Heart left ventricle (tissue), 16 donors: ENCODE data around the gene MTUS2. TPM values are rescaled to one million over a fixed set of nuclear protein-coding genes. Genes with fewer than 3 reads are reported as not detected.

Experiments used
- ATAC-seq, 4 donors: fragments of 200-7000 bp; cut with Tn5 transposase; one replicate each; pipeline ENCODE4 v1.9.1; 2020 to 2022; ENCODE audit warnings: moderate library complexity in 4 of 4, mild to moderate bottlenecking in 3 of 4, moderate number of reproducible peaks in 1 of 4
- DNase-seq, 5 donors: peaks; one replicate each; pipeline ENCODE4 v3.0.0-alpha.2; 2020
- H3K27ac ChIP-seq, 12 donors: fragments of 200-600 bp; sonication (generic) in 4 of 12; one replicate each; pipeline versions ENCODE4 v1.5.0 to v1.8.0; 2016 to 2022; ENCODE audit warnings: mild to moderate bottlenecking in 2 of 12
- H3K27me3 ChIP-seq, 9 donors: fragments of 200-600 bp; sonication (generic) in 2 of 9; one replicate each; pipeline versions ENCODE4 v1.5.1 to v1.8.0; 2016 to 2022; ENCODE audit warnings: mild to moderate bottlenecking in 3 of 9
- H3K36me3 ChIP-seq, 9 donors: fragments of 200-600 bp; sonication (generic) in 2 of 9; one replicate each; pipeline versions ENCODE4 v1.5.0 to v1.8.0; 2018 to 2022; ENCODE audit warnings: mild to moderate bottlenecking in 2 of 9
- H3K4me1 ChIP-seq, 12 donors: fragments of 200-600 bp; sonication (generic) in 4 of 12; one replicate each; pipeline versions ENCODE4 v1.5.0 to v1.8.0; 2016 to 2022; ENCODE audit warnings: mild to moderate bottlenecking in 3 of 12
- H3K4me3 ChIP-seq, 12 donors: fragments of 200-600 bp; sonication (generic) in 4 of 12; one replicate each; pipeline versions ENCODE4 v1.5.0 to v1.8.0; 2017 to 2022; ENCODE audit warnings: mild to moderate bottlenecking in 9 of 12, moderate library complexity in 4 of 12
- H3K9me3 ChIP-seq, 12 donors: fragments of 200-600 bp; sonication (generic) in 4 of 12; one replicate each; pipeline versions ENCODE4 v1.5.0 to v1.8.0; 2016 to 2022; ENCODE audit warnings: mild to moderate bottlenecking in 1 of 12
- CTCF ChIP-seq, 12 donors: fragments of 200-600 bp; sonication (generic) in 4 of 12; IDR thresholded peaks; one replicate each; pipeline versions ENCODE4 v1.5.0 to v1.8.0; 2018 to 2022; ENCODE audit warnings: antibody characterized with exemption in 12 of 12, mild to moderate bottlenecking in 5 of 12
- POLR2A ChIP-seq, 2 donors: fragments of 450-650 bp; IDR thresholded peaks; one replicate each; pipeline ENCODE4 v1.6.1; 2017; ENCODE audit warnings: antibody characterized with exemption in 2 of 2, mild to moderate bottlenecking in 2 of 2, moderate library complexity in 2 of 2
- WGBS, 4 donors: extraction: QIAGEN DNeasy Blood & Tissue Kit in 2 of 4; methylation state at CpG; one replicate each; pipeline versions ENCODE4 v1.1.5 to v1.1.7; 2013 to 2018; 5-methylcytosine and 5-hydroxymethylcytosine counted together
- intact Hi-C, 10 donors: fragments of 100-400 bp; cut with DNase I; formaldehyde crosslinking; loops; one replicate each; pipeline versions ENCODE4 v1.11.1 to v1.14.2; 2022
- polyA plus RNA-seq, 2 donors: library from polyadenylated mRNA; stranded (reverse); fragments of 200-250 nt; gene quantifications; one replicate each; pipeline ENCODE4 v1.2.3, GENCODE V29; 2013
- total RNA-seq, 9 donors: library from RNA; depleted of rRNA in 2 of 9; stranded (reverse); fragments of >200 nt in 2 of 9; fragmentation: NEBNext Ultra II Directional in 3 of 9; extraction: Animal tissue kit (Norgen Biotek cat#: 25700) in 3 of 9; gene quantifications; one replicate each; pipeline versions ENCODE4 v1.1.0 to v1.2.4, GENCODE V29; 2016 to 2023
- donor health status: ischemic (EF 13 %, LVEDD 7.1; RV severe dilation, severe dysfunction).
- donor health status: healthy with polysubstance abuse.
- donor health status: DM: no; HTN: yes; CAD: no.
- donor health status: DM: no; HTN: no; CAD: no.
- donor health status: ischemic (EF 25% LVEDD 6.9; RV normal size, moderate dysfunction).
- donor health status: ischemic (EF 25% LVEDD 5.7; RV mildly dilated, moderate dysfunction).
- donor health status: healthy.
- donor health status: DM: yes; HTN: yes; CAD: no.
- donor health status: ischemic (EF 35%, LVEDD 5.7; RV mildly dilated, moderate dysfunction).
- donor health status: nonischemic (EF 11% LVEDD 7.7; RV severe dilation, severe dysfunction).
- donor health status: DM: yes; HTN: yes; CAD: no.
- donor health status: PGD.
- donor health status: ischemic (EF 29% LVEDD 5.4; RV normal size, mild dysfunction).
- donor health status: nonischemic (EF 23%, LVEDD 6.1; RV moderate dilation, normal function).

Gene MTUS2
- total and polyA plus RNA-seq, 11 donors: 28.7 to 174 (median 67.9) TPM

DNA sequence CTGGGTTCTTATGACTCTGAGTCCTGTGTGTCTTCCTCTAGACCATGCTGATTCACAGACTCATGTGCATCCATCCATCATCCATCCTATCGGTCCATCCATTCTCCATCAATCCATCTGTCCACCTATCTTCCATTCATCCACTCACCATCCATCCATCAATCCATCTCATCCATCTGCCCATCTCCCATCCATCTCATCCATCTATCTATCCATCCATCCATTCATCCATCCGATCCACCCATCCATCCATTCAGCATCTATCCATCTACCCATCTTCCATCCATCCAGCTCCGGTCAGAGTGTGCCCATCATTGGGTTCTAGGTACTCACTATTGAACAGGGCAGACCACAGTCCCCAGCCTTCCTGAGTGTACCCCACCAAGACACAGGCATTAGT is 699.8 kb downstream of the MTUS2 start:
- Histone ChIP-seq H3K36me3 (peaks cover 0 to 73% (median 27%) of the 10 kb centered on the region in 9 donors), H3K4me1 (peaks cover 0 to 5% (median 0%) of the 10 kb centered on the region in 12 donors), H3K4me3 (no peak overlapping the region), H3K27me3 (no peaks in the 10 kb centered on the region), H3K9me3 (no peaks in the 10 kb centered on the region), H3K27ac (no peak overlapping the region)
- ATAC-seq: no peak
- no peak for DNase-seq
- intact Hi-C loops: no loop called here
- 98 to 99% (median 98%) methylated on average over 3 of the region's 3 CpGs for WGBS, 4 donors
- TF ChIP-seq POLR2A (IDR thresholded peaks at IDR 0.05): no peak
- no peak for TF ChIP-seq CTCF (IDR thresholded peaks at IDR 0.05)

- no peak for TF ChIP-seq CTCF (IDR thresholded peaks at IDR 0.05)
- no peak for TF ChIP-seq POLR2A (IDR thresholded peaks at IDR 0.05)
- Histone ChIP-seq H3K27ac (no peak overlapping the region), H3K36me3 (peaks cover 0 to 65% (median 25%) of the 10 kb centered on the region in 9 donors), H3K4me1 (peaks cover 0 to 5% (median 0%) of the 10 kb centered on the region in 12 donors), H3K4me3 (no peak overlapping the region), H3K9me3 (no peaks in the 10 kb centered on the region), H3K27me3 (no peaks in the 10 kb centered on the region)
- 90 to 96% (median 94%) methylated on average over 4 of the region's 4 CpGs for WGBS, 4 donors
- no peak for ATAC-seq
- DNase-seq: no peak
- intact Hi-C loops: no loop called here
Observed at GRCh38 chr13:29520671-29521070, 700.5 kb downstream of the MTUS2 start.

- H3K27ac ChIP-seq: peak overlapping the region in 1 of 12 donors; percentile 18
- H3K36me3 ChIP-seq: peaks cover 0 to 59% (median 19%) of the 10 kb centered on the region in 9 donors
- ATAC-seq (no peak), DNase-seq (no peak)
- peaks cover 0 to 5% (median 0%) of the 10 kb centered on the region in 12 donors for H3K4me1 ChIP-seq
- H3K9me3 ChIP-seq: no peaks in the 10 kb centered on the region
- no peak overlapping the region for H3K4me3 ChIP-seq
- intact Hi-C loops: no loop called here
- no peaks in the 10 kb centered on the region for H3K27me3 ChIP-seq
- 95 to 98% (median 97%) methylated on average over 14 of the region's 14 CpGs for WGBS, 4 donors
- TF ChIP-seq CTCF (IDR thresholded peaks at IDR 0.05) (no peak), POLR2A (IDR thresholded peaks at IDR 0.05) (no peak)
Observed at GRCh38 chr13:29521336-29521735, 701.2 kb downstream of the MTUS2 start.

GRCh38 chr13:29522044-29522685 is 702.0 kb downstream of the MTUS2 start:
- H3K9me3 ChIP-seq: no peaks in the 10 kb centered on the region
- no peak for TF ChIP-seq POLR2A (IDR thresholded peaks at IDR 0.05)
- no peaks in the 10 kb centered on the region for H3K27me3 ChIP-seq
- intact Hi-C loops: loop anchor here in 1 of 10 donors (2.0 kb wide), 1 partner anchor 25 kb away; no protein-coding TSS in a partner anchor
- H3K27ac ChIP-seq: peak overlapping the region in 4 of 12 donors; percentile 17 to 71 (median 34)
- ATAC-seq (peak in 3 of 4 donors; percentile 25 to 63 (median 39)), DNase-seq (peak in 1 of 5 donors; percentile 49)
- H3K36me3 ChIP-seq: peaks cover 0 to 56% (median 14%) of the 10 kb centered on the region in 9 donors
- 79 to 88% (median 83%) methylated on average over 16 of the region's 16 CpGs for WGBS, 4 donors
- H3K4me3 ChIP-seq: no peak overlapping the region
- peaks cover 0 to 5% (median 0%) of the 10 kb centered on the region in 12 donors for H3K4me1 ChIP-seq
